HG03432 (cell line): ENCODE data around the gene CDC42EP4.
A peak's percentile ranks its signal among the peaks of the same experiment; 100 is the strongest.
"Not testable (repeated sequence)": the region's sequence is repeated elsewhere in the genome, so short reads cannot be mapped to it uniquely, and the experiment has no call there.

Experiments used
- ATAC-seq: cut with Tn5 transposase; IDR thresholded peaks from one replicate; pipeline ENCODE4 v1.9.1; 2021; ENCODE audit warnings: mild to moderate bottlenecking, moderate library complexity; ENCODE audit not compliant: unreplicated experiment

Gene CDC42EP4

DNA sequence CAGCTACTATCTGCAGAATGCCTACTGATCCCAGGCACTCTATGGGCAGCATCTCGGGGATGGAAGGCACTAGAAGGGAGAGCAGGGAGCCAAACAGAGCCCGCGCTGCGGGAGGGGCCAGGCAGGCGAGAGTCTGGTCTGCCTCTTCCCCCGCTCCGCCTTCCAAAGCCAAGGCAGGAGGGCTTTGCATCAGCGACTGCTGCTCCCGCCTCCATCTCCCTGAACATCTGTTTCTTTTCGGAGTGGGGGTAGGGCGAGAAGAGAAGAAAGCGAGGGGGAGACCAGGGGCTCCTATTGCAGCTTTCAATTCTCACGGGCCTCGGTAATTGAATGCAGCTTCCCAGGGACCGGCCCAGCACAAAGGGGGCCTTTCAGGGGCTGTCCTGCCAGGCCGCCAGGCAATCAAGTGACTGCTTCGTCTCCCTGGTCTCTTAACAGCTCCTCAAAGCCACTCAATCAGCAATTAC is 31.4 kb upstream of the CDC42EP4 start:
- no peak for ATAC-seq

DNA sequence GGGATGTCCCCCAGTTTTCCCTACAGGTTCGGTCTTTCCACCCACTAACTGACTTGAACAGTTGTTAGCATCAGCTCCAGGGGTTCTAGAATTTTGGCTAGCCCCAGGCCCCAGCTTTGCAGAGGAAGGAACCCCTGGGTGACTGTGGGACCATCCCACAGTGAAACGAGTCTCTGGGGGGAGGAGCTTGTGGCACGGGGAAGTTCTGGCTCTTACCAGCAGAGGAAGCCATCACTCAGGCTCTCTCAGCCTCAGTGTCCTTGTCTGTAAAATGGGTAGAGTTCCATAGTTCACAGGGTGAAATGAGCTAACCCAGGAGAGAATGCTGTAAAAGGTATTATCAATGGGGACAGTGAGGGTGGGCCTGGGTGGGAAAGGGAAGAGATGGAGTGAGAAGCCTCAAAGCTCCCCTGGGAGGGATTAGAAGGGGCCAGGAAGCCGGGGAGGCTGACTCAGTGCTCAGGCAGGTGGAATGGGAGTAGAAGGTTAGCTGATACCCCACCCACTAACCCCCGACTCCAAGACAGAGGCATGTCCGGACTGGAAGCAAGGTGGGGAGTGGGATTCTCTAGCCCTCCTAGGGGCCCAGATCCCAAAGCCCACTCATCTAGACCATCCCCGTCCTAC is 30.9 kb upstream of the CDC42EP4 start:
- ATAC-seq: no peak

- ATAC-seq: no peak
Observed at GRCh38 chr17:73342050-73342522, 30.3 kb upstream of the CDC42EP4 start.

- no peak for ATAC-seq
Observed at GRCh38 chr17:73341350-73342049, 29.7 kb upstream of the CDC42EP4 start.

GRCh38 chr17:73340093-73340596 is 28.3 kb upstream of the CDC42EP4 start:
- ATAC-seq: peak; percentile 47

GRCh38 chr17:73338566-73339197 is 26.9 kb upstream of the CDC42EP4 start:
- ATAC-seq: no peak

- ATAC-seq: no peak
Observed at GRCh38 chr17:73338050-73338521, 26.3 kb upstream of the CDC42EP4 start.

- no peak for ATAC-seq
Observed at GRCh38 chr17:73337330-73337710, 25.5 kb upstream of the CDC42EP4 start.

DNA sequence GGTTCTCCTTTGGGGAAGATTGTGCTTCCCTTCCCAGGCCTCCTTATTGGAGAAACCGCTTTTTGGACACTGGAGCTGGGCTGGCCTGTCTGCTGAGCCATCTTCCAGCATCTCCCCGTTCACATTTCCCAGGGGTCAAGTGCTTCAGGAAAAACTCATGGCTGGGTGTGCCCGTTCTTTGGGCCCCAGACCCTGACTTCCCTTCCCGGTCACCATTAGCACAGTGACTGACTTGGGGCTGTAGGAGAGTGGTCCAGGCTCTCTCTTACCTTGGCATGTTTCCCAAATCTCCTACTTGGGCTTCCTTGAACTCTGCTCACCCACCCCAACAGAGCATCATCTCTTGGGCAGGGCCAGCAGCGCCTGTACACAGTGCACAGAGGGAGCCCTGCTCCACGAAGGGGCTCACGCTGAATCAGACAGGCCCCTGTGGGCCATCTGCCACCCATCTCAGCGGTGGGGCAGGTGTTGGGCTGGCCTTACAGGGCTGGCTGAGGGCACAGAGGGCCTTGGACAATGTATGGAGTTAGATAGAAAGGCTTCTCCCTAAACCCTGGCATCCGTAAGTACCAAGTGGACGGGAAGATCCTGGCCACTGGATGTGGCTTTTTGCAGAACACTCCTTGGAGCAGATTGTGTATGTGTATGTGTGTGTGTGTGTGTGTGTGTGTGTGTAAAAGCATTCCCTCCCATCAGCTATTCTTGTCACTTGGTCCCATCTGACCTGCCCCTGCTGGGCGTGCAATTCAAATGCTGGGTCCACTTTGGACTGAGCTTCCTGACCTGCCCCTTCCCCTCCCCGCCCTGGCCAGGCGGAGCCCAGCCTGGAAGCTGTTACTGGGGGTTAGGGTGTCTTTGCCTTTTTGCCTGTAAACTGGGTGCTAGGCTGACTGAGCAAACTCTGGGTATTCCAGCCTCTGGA is 24.9 kb upstream of the CDC42EP4 start:
- no peak for ATAC-seq

- ATAC-seq: no peak
Observed at GRCh38 chr17:73335591-73336407, 24.0 kb upstream of the CDC42EP4 start.

GRCh38 chr17:73334771-73335513 is 23.1 kb upstream of the CDC42EP4 start:
- no peak for ATAC-seq

GRCh38 chr17:73333445-73333844 is 21.6 kb upstream of the CDC42EP4 start:
- ATAC-seq: not testable (repeated sequence)

DNA sequence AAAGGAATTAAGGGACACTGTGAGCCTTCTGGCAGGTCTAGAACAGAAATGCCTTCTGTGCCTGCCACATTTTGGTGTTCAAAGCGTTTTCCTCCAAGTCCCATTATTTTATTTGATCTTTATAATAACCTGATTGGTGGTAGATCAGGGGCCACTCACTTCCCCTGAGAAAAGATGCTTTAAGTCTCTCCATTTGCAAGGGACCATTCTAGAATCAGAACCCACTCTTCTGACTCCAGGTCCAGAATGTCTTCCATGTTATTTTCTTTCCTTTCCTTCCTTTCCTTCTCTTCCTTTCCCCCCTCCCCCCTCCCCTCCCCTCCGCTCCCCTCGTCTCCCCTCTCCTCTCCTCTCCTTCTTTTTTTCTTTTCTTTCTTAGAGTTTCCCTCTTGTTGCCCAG is 19.3 kb upstream of the CDC42EP4 start:
- ATAC-seq: no peak

- ATAC-seq: no peak
Observed at GRCh38 chr17:73327676-73328075, 15.9 kb upstream of the CDC42EP4 start.

- ATAC-seq: no peak
Observed at GRCh38 chr17:73325527-73325842, 13.7 kb upstream of the CDC42EP4 start.

DNA sequence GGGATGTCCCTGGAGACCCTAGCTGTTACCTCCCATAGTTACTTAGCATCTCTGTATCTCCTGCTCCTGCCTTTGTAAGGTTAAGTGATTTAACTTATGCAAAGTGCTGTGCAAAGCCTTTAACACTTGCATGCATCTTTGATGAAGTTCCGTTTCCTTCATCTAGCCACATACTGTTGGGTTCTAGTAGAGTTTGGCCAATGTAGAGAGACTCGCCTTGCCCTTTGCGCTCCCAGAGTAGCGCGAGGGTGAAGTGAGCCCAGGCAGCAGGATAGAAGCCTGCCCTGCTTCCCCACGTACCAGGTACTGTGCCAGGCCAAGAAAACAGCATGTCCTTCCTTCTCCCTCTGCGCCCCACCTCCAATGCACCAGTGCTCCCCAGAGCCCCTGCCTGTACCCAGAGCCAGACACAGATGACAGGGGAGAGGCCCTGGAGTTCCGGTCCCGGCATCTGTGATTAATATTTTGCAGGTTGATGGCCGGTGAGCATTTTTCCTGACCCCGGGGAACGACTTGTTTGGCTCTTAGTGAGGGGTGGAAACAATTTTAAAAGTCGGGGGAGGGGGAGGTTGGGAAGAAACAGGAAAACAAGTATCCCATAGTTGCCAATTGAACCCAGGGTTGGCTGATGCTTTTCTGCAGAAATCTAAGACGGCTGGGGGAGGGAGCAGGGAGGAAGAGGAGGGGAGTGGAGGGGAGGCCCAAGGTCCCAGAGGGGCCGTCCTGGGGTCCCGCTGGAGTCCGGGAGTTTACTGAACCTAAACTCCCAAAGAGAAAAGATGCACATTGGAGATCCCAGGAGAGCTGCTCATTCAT is 13.1 kb upstream of the CDC42EP4 start:
- ATAC-seq: no peak

GRCh38 chr17:73324160-73324475 is 12.3 kb upstream of the CDC42EP4 start:
- no peak for ATAC-seq

DNA sequence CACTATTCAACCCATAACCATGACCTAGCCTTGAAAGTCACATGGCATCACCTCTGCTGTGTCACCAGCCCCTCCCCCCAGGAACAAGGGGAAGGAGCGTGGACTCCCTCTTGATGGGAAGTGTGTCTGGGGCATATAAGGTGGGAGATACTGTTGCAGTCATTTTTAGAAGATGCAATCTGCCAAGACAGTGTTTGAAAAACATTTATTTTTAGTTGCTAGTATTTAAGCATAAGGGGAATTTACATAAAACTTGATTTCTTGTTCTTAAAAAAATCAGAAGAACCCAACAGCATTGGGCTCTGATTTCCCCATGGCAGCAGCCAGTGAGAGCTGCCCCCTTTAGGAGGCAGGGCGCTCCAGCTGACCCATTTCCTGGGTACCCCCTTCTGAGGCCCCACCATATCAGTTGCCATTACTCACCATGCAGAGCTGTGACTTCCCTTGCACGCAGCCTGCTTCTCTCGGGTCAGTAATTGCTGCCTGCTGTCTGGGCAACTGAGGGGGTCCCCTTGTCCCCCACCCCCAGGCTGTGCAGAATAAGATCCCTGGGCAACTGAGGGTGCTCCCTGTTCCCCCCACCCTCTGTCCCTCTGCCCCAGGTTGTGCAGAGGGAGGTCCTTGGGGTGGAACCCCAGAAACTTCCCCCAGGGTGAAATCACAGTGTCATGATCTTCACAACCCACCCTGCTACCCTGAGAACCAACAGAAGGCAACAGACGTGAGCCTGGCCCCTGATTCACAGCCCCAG is 11.8 kb upstream of the CDC42EP4 start:
- ATAC-seq: no peak
